T-cell (primary cell): ENCODE measurements around the gene MLF2. TPM values are rescaled to one million over a fixed set of nuclear protein-coding genes. Genes with fewer than 3 reads are reported as not detected.

Source experiments
- ATAC-seq, 4 experiments: fragments of 200-7000 bp in 3 of 4; fragments of 150-1000 bp in 1 of 4; cut with Tn5 transposase; replicated peaks in 1 of 4; 1 replicate in 3 of 4; 2 replicates in 1 of 4; pipeline ENCODE4 v1.10.0; 2021; ENCODE audit warnings: moderate library complexity in 3 of 4, mild to moderate bottlenecking in 2 of 4, moderate number of reproducible peaks in 1 of 4
- CTCF ChIA-PET, 2 donors: fragments of 300-600 bp; sonication (Branson Sonifier 250); formaldehyde crosslinking; loops; one replicate each; lab custom pipeline; 2022; ENCODE audit warnings: antibody characterized with exemption in 2 of 2; lab: Charles Lee
- POLR2A ChIA-PET, 2 donors: fragments of 300-600 bp; sonication (Branson Sonifier 250); formaldehyde crosslinking; loops; one replicate each; lab custom pipeline; 2022; ENCODE audit warnings: antibody characterized with exemption in 2 of 2; lab: Charles Lee
- DNase-seq, 35 experiments: peaks; one replicate each; pipeline versions ENCODE4 v3.0.0 to v3.0.0-alpha.2; 2013 to 2023
- H3K27ac ChIP-seq: one replicate; pipeline ENCODE4 v1.5.1; 2013; ENCODE audit warnings: low read length
- H3K27me3 ChIP-seq, 2 experiments: replicated peaks in 1 of 2; 1 replicate in 1 of 2; 2 replicates in 1 of 2; pipeline versions ENCODE4 v1.6.1 to v1.7.0; 2013; ENCODE audit warnings: low read length in 1 of 2, mixed read lengths in 1 of 2; ENCODE audit not compliant: control insufficient read depth in 2 of 2, insufficient read depth in 2 of 2; ENCODE audit errors: extremely low read depth in 1 of 2
- H3K36me3 ChIP-seq, 2 donors: 1 replicate in 1 of 2; 2 replicates in 1 of 2; pipeline versions ENCODE4 v1.6.1 to v1.7.0; 2013; ENCODE audit warnings: low read length in 1 of 2; ENCODE audit not compliant: control insufficient read depth in 2 of 2, insufficient read depth in 1 of 2; ENCODE audit errors: extremely low read depth in 1 of 2
- H3K4me1 ChIP-seq, 2 experiments: 1 replicate in 1 of 2; 2 replicates in 1 of 2; pipeline versions ENCODE4 v1.6.1 to v1.7.0; 2013; ENCODE audit warnings: low read length in 2 of 2, mixed read lengths in 1 of 2; ENCODE audit not compliant: insufficient read depth in 2 of 2, control insufficient read depth in 1 of 2; ENCODE audit errors: extremely low read depth in 1 of 2
- H3K4me3 ChIP-seq, 2 donors: 1 replicate in 1 of 2; 2 replicates in 1 of 2; pipeline versions ENCODE4 v1.5.1 to v1.7.0; 2013; ENCODE audit warnings: mild to moderate bottlenecking in 2 of 2, low read length in 1 of 2, moderate library complexity in 1 of 2; ENCODE audit not compliant: control insufficient read depth in 1 of 2; ENCODE audit errors: extremely low read depth in 1 of 2
- H3K9me3 ChIP-seq: 2 replicates; pipeline ENCODE4 v1.7.0; 2013
- H3K27ac Mint-ChIP-seq, 2 donors: one replicate each; pipeline ENCODE4 v1.8.0; 2020 to 2021; ENCODE audit warnings: mild to moderate bottlenecking in 2 of 2, mixed read lengths in 2 of 2
- H3K27me3 Mint-ChIP-seq, 2 donors: one replicate each; pipeline ENCODE4 v1.8.0; 2021 to 2022; ENCODE audit warnings: mixed read lengths in 2 of 2
- H3K36me3 Mint-ChIP-seq: one replicate; pipeline ENCODE4 v1.8.0; 2021; ENCODE audit warnings: mixed read lengths
- H3K4me1 Mint-ChIP-seq, 3 donors: one replicate each; pipeline ENCODE4 v1.8.0; 2020 to 2022; ENCODE audit warnings: mixed read lengths in 3 of 3, mild to moderate bottlenecking in 1 of 3
- H3K4me3 Mint-ChIP-seq, 3 donors: one replicate each; pipeline ENCODE4 v1.8.0; 2020 to 2022; ENCODE audit warnings: mild to moderate bottlenecking in 3 of 3, mixed read lengths in 3 of 3, moderate library complexity in 3 of 3
- H3K9me3 Mint-ChIP-seq, 3 donors: one replicate each; pipeline ENCODE4 v1.8.0; 2020 to 2022; ENCODE audit warnings: mixed read lengths in 3 of 3
- WGBS: methylation state at CpG from one replicate; pipeline ENCODE4 v1.1.5; 2013; ENCODE audit warnings: missing lambda C conversion rate; ENCODE audit not compliant: insufficient coverage; 5-methylcytosine and 5-hydroxymethylcytosine counted together
- total RNA-seq, 35 experiments: library from RNA in 6 of 35; stranded (reverse) in 6 of 35; fragments of 120-200 nt in 1 of 35; gene quantifications; one replicate each; pipeline versions ENCODE4 v1.2.1 to v1.2.4 and lab custom pipeline; 2013 to 2026

Gene MLF2
- total RNA-seq, 5 donors from 2014 or later (not counting 1 experiment from before 2014, with no cell fraction given): 83.3 to 125 (median 88.4) TPM

GRCh38 chr12:6767353-6768319, 14.7 kb upstream of the MLF2 start:
- ATAC-seq (no peak), DNase-seq (no peak)
- Mint-ChIP-seq H3K4me3 (peak overlapping the region; percentile 79 to 88 (median 81)), H3K4me1 (peaks cover 38 to 61% (median 53%) of the 10 kb centered on the region in 3 donors), H3K9me3 (no peaks in the 10 kb centered on the region), H3K27me3 (peaks cover 41 to 42% of the 10 kb centered on the region in 2 donors), H3K36me3 (no peaks in the 10 kb centered on the region), H3K27ac (peak overlapping the region; percentile 49 to 62)
- ChIA-PET CTCF (interaction anchor here (0.5 to 2.9 kb wide), 24 partner anchors 7 to 290 kb away, joined by 3 to 22 read pairs (median 4); partner anchors contain the start of genes MLF2 (in 2 of the 2), CDCA3 (in 1 of the 2), COPS7A (in 1 of the 2) and USP5 (in 1 of the 2)), POLR2A (interaction anchor here (0.5 to 1.5 kb wide), 4 partner anchors 13 to 106 kb away, joined by 3 to 10 read pairs (median 4); no protein-coding TSS in a partner anchor)
- H3K27ac ChIP-seq: no peak overlapping the region
- WGBS: 56% methylated on average over 31 of the region's 44 CpGs
- H3K36me3 ChIP-seq: no peaks in the 10 kb centered on the region
- H3K4me1 ChIP-seq: peaks cover 18 to 67% of the 10 kb centered on the region in 2 experiments
- H3K9me3 ChIP-seq: no peaks in the 10 kb centered on the region
- peak overlapping the region; percentile 44 to 74 for H3K4me3 ChIP-seq
- H3K27me3 ChIP-seq: peaks cover 0 to 68% of the 10 kb centered on the region in 2 experiments

- ATAC-seq (peak; percentile 76 to 81 (median 78)), DNase-seq (peak in 22 of 35 experiments; percentile 15 to 74 (median 36))
- WGBS: under 1% methylated on average over 88 of the region's 88 CpGs
- no peak overlapping the region for H3K27ac ChIP-seq
- no peaks in the 10 kb centered on the region for H3K36me3 ChIP-seq
- Mint-ChIP-seq H3K27ac (peak overlapping the region; percentile 43 to 52), H3K4me1 (peaks cover 35 to 57% (median 48%) of the 10 kb centered on the region in 3 donors), H3K36me3 (no peaks in the 10 kb centered on the region), H3K9me3 (no peaks in the 10 kb centered on the region), H3K27me3 (peaks cover 39 to 42% of the 10 kb centered on the region in 2 donors), H3K4me3 (peak overlapping the region; percentile 79 to 88 (median 81))
- ChIA-PET POLR2A (interaction anchor here (0.6 to 1.5 kb wide), 3 partner anchors 14 to 107 kb away, joined by 4 to 10 read pairs (median 5); no protein-coding TSS in a partner anchor), CTCF (interaction anchor here (0.6 to 2.9 kb wide), 24 partner anchors 8 to 1935 kb away, joined by 3 to 22 read pairs (median 4); partner anchors contain the start of genes COPS7A (in 2 of the 2), MLF2 (in 2 of the 2), CDCA3 (in 1 of the 2) and USP5 (in 1 of the 2))
- H3K27me3 ChIP-seq: peaks cover 0 to 65% of the 10 kb centered on the region in 2 experiments
- H3K9me3 ChIP-seq: no peaks in the 10 kb centered on the region
- peaks cover 18 to 59% of the 10 kb centered on the region in 2 experiments for H3K4me1 ChIP-seq
- peak overlapping the region; percentile 44 to 74 for H3K4me3 ChIP-seq
Observed at GRCh38 chr12:6766651-6767349, 13.9 kb upstream of the MLF2 start.

GRCh38 chr12:6765634-6766581, 13.0 kb upstream of the MLF2 start, which contains the start of gene PTMS:
Gene PTMS (plus strand): TSS chr12:6766363. CDS start chr12:6766706, 343 bp downstream.
- WGBS: 3% methylated on average over 53 of the region's 63 CpGs
- H3K4me3 Mint-ChIP-seq: peak within 1 kb of the TSS; percentile 79 to 88 (median 81)
- CTCF ChIA-PET: interaction anchor here (0.7 to 2.9 kb wide), 22 partner anchors 9 to 1936 kb away, joined by 3 to 22 read pairs (median 4); partner anchors contain the start of genes COPS7A (in 2 of the 2), MLF2 (in 2 of the 2), CDCA3 (in 1 of the 2) and USP5 (in 1 of the 2)
- peaks cover 37% of the 10 kb centered on the region in 2 donors for H3K27me3 Mint-ChIP-seq
- POLR2A ChIA-PET: interaction anchor here in 1 of 2 donors (1.5 kb wide), 1 partner anchor 16 kb away, joined by 4 read pairs; no protein-coding TSS in a partner anchor
- no peaks in the 10 kb centered on the region for H3K36me3 Mint-ChIP-seq
- Histone ChIP-seq H3K4me3 (peak within 1 kb of the TSS; percentile 44 to 74), H3K9me3 (no peaks in the 10 kb centered on the region), H3K36me3 (no peaks in the 10 kb centered on the region), H3K27me3 (peaks cover 0 to 61% of the 10 kb centered on the region in 2 experiments), H3K4me1 (peaks cover 9 to 50% of the 10 kb centered on the region in 2 experiments), H3K27ac (no peak within 1 kb of the TSS)
- peaks cover 26 to 48% (median 39%) of the 10 kb centered on the region in 3 donors for H3K4me1 Mint-ChIP-seq
- peak in 1 of 35 experiments; percentile 39 for DNase-seq
- peak within 1 kb of the TSS; percentile 52 to 64 for H3K27ac Mint-ChIP-seq
- peak; percentile 3 to 22 (median 20) for ATAC-seq
- no peaks in the 10 kb centered on the region for H3K9me3 Mint-ChIP-seq

- Histone ChIP-seq H3K4me3 (peak overlapping the region in 1 of 2 donors; percentile 47), H3K27me3 (peaks cover 0 to 54% of the 10 kb centered on the region in 2 experiments), H3K4me1 (peaks cover 9 to 44% of the 10 kb centered on the region in 2 experiments), H3K36me3 (no peaks in the 10 kb centered on the region), H3K27ac (no peak overlapping the region), H3K9me3 (no peaks in the 10 kb centered on the region)
- ChIA-PET POLR2A (no interaction called here), CTCF (interaction anchor here (0.8 to 2.9 kb wide), 5 partner anchors 10 to 27 kb away, joined by 4 to 22 read pairs (median 7); partner anchors contain the start of gene MLF2 (in 2 of the 2))
- peak overlapping the region in 1 of 2 donors; percentile 64 for H3K27ac Mint-ChIP-seq
- peaks cover 33 to 37% of the 10 kb centered on the region in 2 donors for H3K27me3 Mint-ChIP-seq
- DNase-seq (no peak), ATAC-seq (no peak)
- WGBS: 72% methylated on average over 5 of the region's 7 CpGs
- H3K4me1 Mint-ChIP-seq: peaks cover 25 to 47% (median 35%) of the 10 kb centered on the region in 3 donors
- peak overlapping the region; percentile 62 to 76 (median 73) for H3K4me3 Mint-ChIP-seq
- no peaks in the 10 kb centered on the region for H3K9me3 Mint-ChIP-seq
- H3K36me3 Mint-ChIP-seq: no peaks in the 10 kb centered on the region
Observed at GRCh38 chr12:6765048-6765633, 12.2 kb upstream of the MLF2 start.
